Right lobe of liver (tissue), 6 donors: ENCODE data around the gene ACIN1. TPM values are rescaled to one million over a fixed set of nuclear protein-coding genes. Genes with fewer than 3 reads are reported as not detected.

ENCODE experiments used
- ATAC-seq, 4 donors: fragments of 200-7000 bp; cut with Tn5 transposase; one replicate each; pipeline ENCODE4 v1.9.1; 2020; ENCODE audit warnings: mild to moderate bottlenecking in 4 of 4, moderate library complexity in 4 of 4
- DNase-seq, 3 donors: peaks; one replicate each; pipeline ENCODE4 v3.0.0-alpha.2; 2020
- H3K27ac ChIP-seq, 3 donors: fragments of 200-600 bp; one replicate each; pipeline ENCODE4 v1.8.0; 2022
- H3K27me3 ChIP-seq, 2 donors: fragments of 200-600 bp; one replicate each; pipeline ENCODE4 v1.8.0; 2022
- H3K36me3 ChIP-seq, 4 donors: fragments of 200-600 bp; sonication (generic) in 1 of 4; one replicate each; pipeline versions ENCODE4 v1.5.1 to v1.8.0; 2017 to 2022; ENCODE audit warnings: control low read depth in 1 of 4
- H3K4me1 ChIP-seq, 4 donors: fragments of 200-600 bp; sonication (generic) in 1 of 4; one replicate each; pipeline versions ENCODE4 v1.5.1 to v1.8.0; 2017 to 2022; ENCODE audit warnings: control low read depth in 1 of 4
- H3K4me3 ChIP-seq, 3 donors: fragments of 200-600 bp; one replicate each; pipeline ENCODE4 v1.8.0; 2022
- H3K9me3 ChIP-seq, 4 donors: fragments of 200-600 bp; sonication (generic) in 1 of 4; one replicate each; pipeline versions ENCODE4 v1.5.1 to v1.8.0; 2017 to 2022; ENCODE audit warnings: control low read depth in 1 of 4
- CTCF ChIP-seq, 4 donors: fragments of 200-600 bp in 3 of 4; fragments of 450-650 bp in 1 of 4; IDR thresholded peaks; one replicate each; pipeline versions ENCODE4 v1.5.1 to v1.8.0; 2016 to 2022; ENCODE audit warnings: antibody characterized with exemption in 4 of 4, mild to moderate bottlenecking in 2 of 4
- POLR2A ChIP-seq: fragments of 450-650 bp; IDR thresholded peaks from one replicate; pipeline ENCODE4 v1.6.1; 2017; ENCODE audit warnings: antibody characterized with exemption, mild to moderate bottlenecking
- WGBS: methylation state at CpG from one replicate; pipeline ENCODE4 v1.1.6; 2018; ENCODE audit warnings: low coverage, low lambda C conversion rate; ENCODE audit not compliant: insufficient coverage; ENCODE audit errors: missing lambda C conversion rate; 5-methylcytosine and 5-hydroxymethylcytosine counted together
- intact Hi-C, 2 donors: fragments of 100-400 bp; cut with DNase I; formaldehyde crosslinking; loops; one replicate each; pipeline versions ENCODE4 v1.11.2 to v1.14.1; 2022
- total RNA-seq, 6 experiments: library from RNA; depleted of rRNA in 2 of 6; stranded (reverse); fragments of >200 nt in 2 of 6; fragmentation: NEBNext Ultra II Directional in 3 of 6; extraction: Animal tissue kit (Norgen Biotek cat#: 25700) in 3 of 6; gene quantifications; one replicate each; pipeline versions ENCODE4 v1.1.0 to v1.2.4, GENCODE V29; 2016 to 2023
- donor health status: DM: no; HTN: yes; CAD: no.
- donor health status: DM: no; HTN: no; CAD: no.
- donor health status: DM: no; HTN: no; CAD: no.
- donor health status: DM: no; HTN: yes; CAD: no.
- donor health status: DM: no; HTN: yes; CAD: no.

ACIN1 gene
- total RNA-seq, 6 experiments from 2014 or later, result 40.5 to 66.1 (median 52.9) TPM

GRCh38 chr14:23067847-23068788 lies 26.8 kb downstream of the ACIN1 start:
- H3K4me1 ChIP-seq, result peaks cover 0 to 10% (median 5%) of the 10 kb centered on the region in 4 donors
- peaks cover 13 to 62% (median 39%) of the 10 kb centered on the region in 4 donors for H3K36me3 ChIP-seq
- H3K27ac ChIP-seq, result no peak overlapping the region
- DNase-seq (no peak), ATAC-seq (no peak)
- H3K4me3 ChIP-seq, result no peak overlapping the region
- TF ChIP-seq CTCF (IDR thresholded peaks at IDR 0.05) (no peak), POLR2A (no peak)
- intact Hi-C loops, result no loop called here
- no peaks in the 10 kb centered on the region for H3K27me3 ChIP-seq
- no peaks in the 10 kb centered on the region for H3K9me3 ChIP-seq
- 70% methylated on average over 9 of the region's 14 CpGs for WGBS

- Histone ChIP-seq H3K36me3 (peaks cover 21 to 69% (median 42%) of the 10 kb centered on the region in 4 donors), H3K27me3 (no peaks in the 10 kb centered on the region), H3K27ac (no peak overlapping the region), H3K4me3 (no peak overlapping the region), H3K9me3 (no peaks in the 10 kb centered on the region), H3K4me1 (peaks cover 0 to 12% (median 3%) of the 10 kb centered on the region in 4 donors)
- DNase-seq (no peak), ATAC-seq (no peak)
- WGBS, result 86% methylated on average over 19 of the region's 23 CpGs
- intact Hi-C loops, result no loop called here
- TF ChIP-seq CTCF (IDR thresholded peaks at IDR 0.05) (no peak), POLR2A (no peak)
Observed at GRCh38 chr14:23066855-23067744, 27.8 kb downstream of the ACIN1 start.

GRCh38 chr14:23066368-23066767 lies 28.6 kb downstream of the ACIN1 start:
- DNase-seq, result no peak
- intact Hi-C loops, result no loop called here
- no peak for ATAC-seq
- peaks cover 21 to 75% (median 43%) of the 10 kb centered on the region in 4 donors for H3K36me3 ChIP-seq
- H3K27me3 ChIP-seq, result no peaks in the 10 kb centered on the region
- H3K27ac ChIP-seq, result no peak overlapping the region
- H3K4me3 ChIP-seq, result no peak overlapping the region
- H3K4me1 ChIP-seq, result peaks cover 0 to 6% (median 0%) of the 10 kb centered on the region in 4 donors
- no peak for TF ChIP-seq CTCF (IDR thresholded peaks at IDR 0.05)
- no peak for TF ChIP-seq POLR2A
- H3K9me3 ChIP-seq, result no peaks in the 10 kb centered on the region
- 77% methylated on average over 2 of the region's 3 CpGs for WGBS

- TF ChIP-seq CTCF (IDR thresholded peaks at IDR 0.05) (no peak), POLR2A (no peak)
- H3K36me3 ChIP-seq, result peaks cover 30 to 96% (median 58%) of the 10 kb centered on the region in 4 donors
- intact Hi-C loops, result no loop called here
Observed at GRCh38 chr14:23063601-23064000, 31.3 kb downstream of the ACIN1 start.

More at GRCh38 chr14:23063601-23064000, 31.3 kb downstream of the ACIN1 start:
- WGBS, result 72% methylated on average over 5 of the region's 5 CpGs
- H3K27ac ChIP-seq, result no peak overlapping the region
- H3K4me3 ChIP-seq, result no peak overlapping the region
- no peak for ATAC-seq
- H3K4me1 ChIP-seq, result peaks cover 0 to 6% (median 0%) of the 10 kb centered on the region in 4 donors
- no peaks in the 10 kb centered on the region for H3K9me3 ChIP-seq
- no peaks in the 10 kb centered on the region for H3K27me3 ChIP-seq
- no peak for DNase-seq
